ENCODE data around the gene A4GALT. TPM values are rescaled to one million over a fixed set of nuclear protein-coding genes. Genes with fewer than 3 reads are reported as not detected.

Gene A4GALT
- total RNA-seq, 2 experiments from 2014 or later = 56.0 to 61.5 TPM

GRCh38 chr22:42697542-42698013 lies 23.1 kb downstream of the A4GALT start:
- no peak overlapping the region for H3K4me3 ChIP-seq (ENCODE audit: low read depth, low read length, poor library complexity, severe bottlenecking)
- ChIA-PET POLR2A (no interaction called here), CTCF (ENCODE audit: unreplicated experiment) (no interaction called here)
- peaks cover 90% of the 10 kb centered on the region for H3K4me1 ChIP-seq (ENCODE audit: insufficient read depth, low read length, poor library complexity, severe bottlenecking)
- peaks cover 69% of the 10 kb centered on the region for H3K79me2 ChIP-seq (ENCODE audit: insufficient read depth, low read depth, low read length)
- BruUV-seq (replicated peaks) = no TSS peak
- TF ChIP-seq CTCF (conservative IDR thresholded peaks at IDR 0.05; ENCODE audit: low read length) (no peak), EZH2phosphoT487 (IDR thresholded peaks at IDR 0.05; ENCODE audit: borderline replicate concordance, low read depth, low read length) (no peak)
- intact Hi-C loops (cut with micrococcal nuclease; ENCODE audit: unreplicated experiment) = loop anchor here (2.0 kb wide), 1 partner anchor 19 kb away; no protein-coding TSS in a partner anchor
- H3K9me2 ChIP-seq (ENCODE audit: insufficient read depth, low read length) = no peaks in the 10 kb centered on the region
- peaks cover 51% of the 10 kb centered on the region for H3K36me3 ChIP-seq (ENCODE audit: insufficient read depth, low read length)
- H3K4me2 ChIP-seq (ENCODE audit: low read length) = peak overlapping the region; percentile 63
- H4K20me1 ChIP-seq (ENCODE audit: insufficient read depth, low read length) = no peaks in the 10 kb centered on the region
- H3K27ac ChIP-seq (ENCODE audit: low read depth, low read length, poor library complexity, severe bottlenecking) = peak overlapping the region; percentile 74
- H2AFZ ChIP-seq (ENCODE audit: low read length) = no peak overlapping the region
- no peak for DNase-seq (ENCODE audit: low spot score)
- H3K9me3 ChIP-seq (ENCODE audit: low read length) = no peaks in the 10 kb centered on the region

GRCh38 chr22:42696331-42696967 lies 24.2 kb downstream of the A4GALT start:
- H3K9me3 ChIP-seq (ENCODE audit: low read length) = no peaks in the 10 kb centered on the region
- H3K36me3 ChIP-seq (ENCODE audit: insufficient read depth, low read length) = peaks cover 59% of the 10 kb centered on the region
- CTCF ChIA-PET (ENCODE audit: unreplicated experiment) = no interaction called here
- H2AFZ ChIP-seq (ENCODE audit: low read length) = no peak overlapping the region
- peak overlapping the region; percentile 63 for H3K4me2 ChIP-seq (ENCODE audit: low read length)
- POLR2A ChIA-PET = interaction anchor here (0.7 kb wide), 2 partner anchors 22 to 66 kb away, joined by 3 to 8 read pairs; no protein-coding TSS in a partner anchor
- H3K27ac ChIP-seq (ENCODE audit: low read depth, low read length, poor library complexity, severe bottlenecking) = peak overlapping the region; percentile 74
- TF ChIP-seq EZH2phosphoT487 (IDR thresholded peaks at IDR 0.05; ENCODE audit: borderline replicate concordance, low read depth, low read length) (no peak), CTCF (conservative IDR thresholded peaks at IDR 0.05; ENCODE audit: low read length) (no peak)
- H3K4me1 ChIP-seq (ENCODE audit: insufficient read depth, low read length, poor library complexity, severe bottlenecking) = peaks cover 90% of the 10 kb centered on the region
- H3K79me2 ChIP-seq (ENCODE audit: insufficient read depth, low read depth, low read length) = peaks cover 66% of the 10 kb centered on the region
- no TSS peak for BruUV-seq (replicated peaks)
- peak overlapping the region; percentile 21 for H3K4me3 ChIP-seq (ENCODE audit: low read depth, low read length, poor library complexity, severe bottlenecking)
- peak; percentile 88 for DNase-seq (ENCODE audit: low spot score)
- intact Hi-C loops (cut with micrococcal nuclease; ENCODE audit: unreplicated experiment) = loop anchor here (1.0 to 2.0 kb wide), 2 partner anchors 20 to 65 kb away; no protein-coding TSS in a partner anchor
- H3K9me2 ChIP-seq (ENCODE audit: insufficient read depth, low read length) = no peaks in the 10 kb centered on the region
- no peaks in the 10 kb centered on the region for H4K20me1 ChIP-seq (ENCODE audit: insufficient read depth, low read length)

- TF ChIP-seq EZH2phosphoT487 (IDR thresholded peaks at IDR 0.05; ENCODE audit: borderline replicate concordance, low read depth, low read length) (no peak), CTCF (conservative IDR thresholded peaks at IDR 0.05; ENCODE audit: low read length) (no peak)
- Histone ChIP-seq H4K20me1 (ENCODE audit: insufficient read depth, low read length) (no peaks in the 10 kb centered on the region), H3K4me1 (ENCODE audit: insufficient read depth, low read length, poor library complexity, severe bottlenecking) (peaks cover 85% of the 10 kb centered on the region), H3K27ac (ENCODE audit: low read depth, low read length, poor library complexity, severe bottlenecking) (peak overlapping the region; percentile 74), H3K4me3 (ENCODE audit: low read depth, low read length, poor library complexity, severe bottlenecking) (no peak overlapping the region), H3K4me2 (ENCODE audit: low read length) (no peak overlapping the region), H3K36me3 (ENCODE audit: insufficient read depth, low read length) (peaks cover 57% of the 10 kb centered on the region), H3K79me2 (ENCODE audit: insufficient read depth, low read depth, low read length) (peaks cover 61% of the 10 kb centered on the region), H3K9me3 (ENCODE audit: low read length) (no peaks in the 10 kb centered on the region), H3K9me2 (ENCODE audit: insufficient read depth, low read length) (no peaks in the 10 kb centered on the region), H2AFZ (ENCODE audit: low read length) (no peak overlapping the region)
- DNase-seq (ENCODE audit: low spot score) = no peak
- ChIA-PET CTCF (ENCODE audit: unreplicated experiment) (no interaction called here), POLR2A (no interaction called here)
- BruUV-seq (replicated peaks) = no TSS peak
- intact Hi-C loops (cut with micrococcal nuclease; ENCODE audit: unreplicated experiment) = no loop called here
Observed at GRCh38 chr22:42695294-42695693, 25.4 kb downstream of the A4GALT start.

Data from OCI-LY7 (cell line).